Measurements from ENCODE around the gene OR2T29.
"Not testable (repeated sequence)": the region's sequence is repeated elsewhere in the genome, so short reads cannot be mapped to it uniquely, and the experiment has no call there.

OR2T29 gene

DNA sequence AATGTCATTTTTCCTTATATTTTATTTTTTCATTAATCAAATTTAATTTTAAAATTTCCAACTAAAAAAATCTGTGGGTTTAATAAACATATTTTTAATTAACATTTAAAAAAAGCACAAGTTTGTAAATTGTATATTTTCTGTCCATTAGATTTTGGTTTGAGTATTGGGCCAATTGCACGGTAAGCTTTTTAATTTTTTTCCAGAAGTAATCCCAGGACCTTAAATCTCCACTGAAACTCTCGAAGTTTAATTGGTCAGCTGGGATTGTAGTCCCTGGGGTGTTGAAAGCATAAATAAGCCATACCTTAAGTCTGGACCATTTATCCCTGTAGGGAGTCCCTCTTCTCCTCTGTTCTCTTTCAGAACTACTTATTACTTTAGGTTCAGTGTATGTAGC lies 54.8 kb downstream of the OR2T29 start, which contains the start of gene OR2G6:
TSS of gene OR2G6 (plus strand) at position 301 of the 400 bp plus-strand sequence. CDS start 13,574 bp downstream, outside the sequence.
- not testable (repeated sequence) for H3K36me3 ChIP-seq (ENCODE audit: control insufficient read depth, low read length); H3K27me3 ChIP-seq (ENCODE audit: control insufficient read depth, low read length); H3F3A ChIP-seq (ENCODE audit: control insufficient read depth, insufficient read depth); H3K4me1 ChIP-seq (ENCODE audit: control insufficient read depth, low read length); H3K79me2 ChIP-seq (ENCODE audit: control insufficient read depth, low read length); H4K20me1 ChIP-seq (ENCODE audit: control insufficient read depth, insufficient read depth, low read depth, low read length); H3K27ac ChIP-seq (ENCODE audit: low read depth, low read length); H3K9me2 ChIP-seq (replicated peaks; ENCODE audit: control insufficient read depth, low read length); H3K4me2 ChIP-seq (ENCODE audit: low read length); H3K9me3 ChIP-seq (ENCODE audit: control insufficient read depth, insufficient read depth, low read length); H3K4me3 ChIP-seq (ENCODE audit: low read length)
